DMS53 (cell line): ENCODE data around the gene MXD3.
"Not testable (repeated sequence)": the region's sequence is repeated elsewhere in the genome, so short reads cannot be mapped to it uniquely, and the experiment has no call there.

Source experiments
- DNase-seq: peaks from one replicate; lab custom pipeline; 2025; lab: John Stamatoyannopoulos, UW

Gene MXD3

DNA sequence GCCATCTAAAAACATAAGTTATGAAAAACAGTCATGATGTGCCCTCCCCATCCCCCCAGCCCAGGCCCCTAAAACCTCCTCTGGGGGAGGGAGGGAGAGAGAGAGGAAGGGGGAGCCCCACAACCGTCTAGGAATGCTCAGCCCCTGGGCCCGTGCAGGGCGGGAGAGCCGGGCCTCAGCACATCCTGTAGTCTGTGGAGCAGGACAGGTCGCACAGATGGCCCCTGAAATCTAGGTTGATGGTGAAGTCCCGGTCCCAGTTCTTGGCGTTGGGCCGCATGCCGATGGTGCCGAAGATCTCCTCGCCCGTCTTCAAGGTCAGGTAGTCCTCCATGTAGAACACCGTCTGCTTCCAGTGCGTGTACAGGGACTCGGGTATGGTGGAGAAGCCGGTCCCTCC lies 46.3 kb downstream of the MXD3 start:
- no peak for DNase-seq

DNA sequence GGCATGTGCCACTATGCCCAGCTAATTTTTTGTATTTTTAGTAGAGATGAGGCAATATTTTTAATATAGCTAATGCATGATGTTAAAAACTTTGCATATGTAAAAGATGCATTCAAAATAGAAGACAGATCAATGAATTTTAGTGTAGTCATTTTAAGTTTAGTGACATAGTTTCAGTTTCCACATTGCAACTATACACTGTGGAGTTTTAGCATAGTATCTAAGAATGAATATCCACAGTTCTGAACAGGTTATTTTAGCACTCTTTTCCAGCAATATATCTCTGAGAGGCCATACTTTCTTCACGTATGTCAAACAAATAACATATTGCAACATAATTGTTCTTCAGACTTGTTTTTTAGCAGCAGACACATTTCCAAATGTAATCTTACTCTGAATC lies 47.5 kb downstream of the MXD3 start:
- no peak for DNase-seq

DNA sequence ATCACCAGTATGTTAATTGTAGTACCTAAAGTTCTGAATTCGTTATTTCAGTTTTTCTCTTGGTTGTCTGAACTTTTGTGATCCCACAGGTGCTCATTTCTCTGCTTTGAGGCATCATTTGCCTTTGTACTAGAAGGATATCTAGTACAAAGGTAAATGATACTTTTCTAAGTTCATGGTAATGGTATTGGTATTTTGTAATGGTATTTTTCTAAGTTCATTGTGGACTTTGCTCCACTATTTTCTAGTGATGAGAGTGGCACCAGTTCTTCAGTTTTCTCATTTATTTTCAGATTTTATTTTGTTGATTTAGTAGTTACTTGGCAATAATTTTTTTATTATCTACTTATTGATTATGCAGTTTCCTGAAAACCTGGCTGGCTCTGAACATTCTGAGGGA lies 50.2 kb downstream of the MXD3 start:
- DNase-seq = no peak

DNA sequence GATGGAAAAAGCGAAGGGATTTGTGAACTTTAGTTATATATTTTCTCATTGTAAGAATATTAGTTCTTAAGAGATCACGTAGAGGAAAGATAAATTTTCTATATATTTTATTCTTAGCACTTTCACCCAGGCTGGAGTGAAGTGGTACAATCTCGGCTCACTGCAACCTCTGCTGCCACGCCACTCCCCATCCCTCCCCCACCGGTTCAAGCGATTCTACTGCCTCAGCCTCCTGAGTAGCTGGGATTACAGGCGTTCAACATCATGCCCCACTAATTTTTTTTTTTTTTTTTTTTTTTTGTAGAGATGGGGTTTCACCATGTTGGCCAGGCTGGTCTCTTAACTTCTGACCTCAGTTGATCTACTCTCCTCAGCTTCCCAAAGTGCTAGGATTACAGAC lies 50.7 kb downstream of the MXD3 start:
- DNase-seq = no peak

DNA sequence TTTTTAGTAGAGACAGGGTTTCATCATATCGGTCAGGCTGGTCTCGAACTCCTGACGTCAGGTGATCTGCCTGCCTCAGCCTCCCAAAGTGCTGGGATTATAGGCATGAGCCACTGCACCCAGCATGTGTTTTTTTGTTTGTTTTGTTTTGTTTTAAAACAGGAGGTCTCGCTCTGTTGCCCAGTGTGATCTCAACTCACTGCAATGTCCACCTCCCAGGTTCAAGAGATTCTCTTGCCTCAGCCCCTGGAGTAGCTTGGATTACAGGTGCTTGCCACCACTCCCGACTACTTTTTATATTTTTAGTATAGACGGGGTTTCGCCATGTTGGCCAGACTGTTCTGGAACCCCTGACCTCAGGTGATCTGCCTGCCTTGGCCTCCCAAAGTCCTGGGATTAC lies 53.0 kb downstream of the MXD3 start:
- DNase-seq = not testable (repeated sequence)
